Activated CD4-positive, alpha-beta memory T cell treated with anti-CD3 and anti-CD28 coated beads for 36 hours (primary cell): ENCODE results near the gene BTBD18. TPM values are rescaled to one million over a fixed set of nuclear protein-coding genes. Genes with fewer than 3 reads are reported as not detected.

Experiments used
- CTCF ChIA-PET: fragments of 350-600 bp; sonication (Branson Sonifier 250); formaldehyde crosslinking; loops from one replicate; lab custom pipeline; 2021; ENCODE audit warnings: antibody characterized with exemption, inconsistent platforms; lab: Charles Lee
- POLR2A ChIA-PET: fragments of 350-600 bp; sonication (Branson Sonifier 250); formaldehyde crosslinking; loops from one replicate; lab custom pipeline; 2021; ENCODE audit warnings: antibody characterized with exemption; lab: Charles Lee
- DNase-seq: peaks from one replicate; pipeline ENCODE4 v3.0.0-alpha.2; 2020
- H3K27ac Mint-ChIP-seq: one replicate; pipeline ENCODE4 v1.8.0; 2021; ENCODE audit warnings: mixed read lengths
- H3K27me3 Mint-ChIP-seq: one replicate; pipeline ENCODE4 v1.8.0; 2021; ENCODE audit warnings: mixed read lengths
- H3K36me3 Mint-ChIP-seq: one replicate; pipeline ENCODE4 v1.8.0; 2021; ENCODE audit warnings: mixed read lengths
- H3K4me1 Mint-ChIP-seq: one replicate; pipeline ENCODE4 v1.8.0; 2021; ENCODE audit warnings: low read depth, mixed read lengths
- H3K4me3 Mint-ChIP-seq: one replicate; pipeline ENCODE4 v1.8.0; 2021; ENCODE audit warnings: mild to moderate bottlenecking, mixed read lengths
- H3K9me3 Mint-ChIP-seq: one replicate; pipeline ENCODE4 v1.8.0; 2021; ENCODE audit warnings: mixed read lengths
- intact Hi-C: fragments of 100-400 bp; cut with micrococcal nuclease; formaldehyde crosslinking; loops from one replicate; pipeline ENCODE4 v1.15.1; 2023
- total RNA-seq, 2 experiments: library from RNA; stranded (reverse); gene quantifications; one replicate each; pipeline ENCODE4 v1.2.3, GENCODE V29; 2021

The BTBD18 gene
- total RNA-seq, 2 experiments from 2014 or later: not detected

DNA sequence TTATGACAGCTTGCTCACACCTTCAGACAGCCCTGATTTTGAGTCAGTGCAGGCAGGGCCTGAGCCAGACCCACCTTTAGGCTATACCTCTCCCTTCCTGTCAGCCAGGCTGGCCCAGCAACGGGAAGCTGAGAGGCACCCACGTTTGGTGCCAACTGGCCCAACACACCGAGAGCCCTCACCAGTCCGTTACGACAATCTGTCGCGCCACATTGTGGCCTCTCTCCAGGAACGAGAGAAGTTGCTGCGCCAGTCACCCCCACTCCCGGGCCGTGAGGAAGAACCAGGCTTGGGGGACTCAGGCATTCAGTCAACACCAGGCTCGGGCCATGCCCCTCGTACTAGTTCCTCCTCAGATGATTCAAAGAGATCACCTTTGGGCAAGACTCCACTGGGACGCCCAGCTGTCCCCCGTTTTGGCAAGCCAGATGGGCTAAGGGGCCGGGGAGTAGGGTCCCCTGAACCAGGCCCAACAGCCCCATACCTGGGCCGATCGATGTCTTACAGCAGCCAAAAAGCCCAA, 52.7 kb downstream of the BTBD18 start:
- ChIA-PET POLR2A (interaction anchor here (0.8 kb wide), 1 partner anchor 11 kb away, joined by 4 read pairs; no protein-coding TSS in a partner anchor), CTCF (no interaction called here)
- no peaks in the 10 kb centered on the region for H3K9me3 Mint-ChIP-seq
- H3K4me3 Mint-ChIP-seq: no peak overlapping the region
- H3K36me3 Mint-ChIP-seq: peaks cover 37% of the 10 kb centered on the region
- no peak overlapping the region for H3K27ac Mint-ChIP-seq
- no peak for DNase-seq
- no peaks in the 10 kb centered on the region for H3K27me3 Mint-ChIP-seq
- no peaks in the 10 kb centered on the region for H3K4me1 Mint-ChIP-seq
- intact Hi-C loops: no loop called here

Other genes starting within 250 kb of the BTBD18 start
- gene SLC43A1, start 236.1 kb downstream of the BTBD18 start, total RNA-seq: 10 to 100 TPM; 23.1 to 23.3 TPM
- 100 to 1,000 TPM; 131 to 134 TPM for gene TIMM10, start 221.1 kb downstream of the BTBD18 start, total RNA-seq
- gene SMTNL1, start 214.2 kb downstream of the BTBD18 start, total RNA-seq: not detected
- gene UBE2L6, start 184.1 kb downstream of the BTBD18 start, total RNA-seq: 100 to 1,000 TPM; 152 to 162 TPM
- under 1 TPM in 1 of 2 experiments, not detected in 1; 0.43 TPM for gene SERPING1, start 154.1 kb downstream of the BTBD18 start, total RNA-seq
- gene YPEL4, start 101.9 kb downstream of the BTBD18 start, total RNA-seq: under 1 TPM; 0.43 to 0.73 TPM
- 10 to 100 TPM; 13.9 to 15.2 TPM for gene CLP1, start 94.1 kb downstream of the BTBD18 start, total RNA-seq
- gene ZDHHC5, start 83.7 kb downstream of the BTBD18 start, total RNA-seq: 10 to 100 TPM; 56.8 to 65.5 TPM
- 10 to 100 TPM; 12.9 to 14.1 TPM for gene MED19, start 39.6 kb downstream of the BTBD18 start, total RNA-seq
- gene TMX2, start 39.2 kb downstream of the BTBD18 start, total RNA-seq: 10 to 100 TPM; 54.9 to 57.2 TPM
- 100 to 1,000 TPM; 235 to 252 TPM for gene SELENOH, start 10.3 kb downstream of the BTBD18 start, total RNA-seq
- gene CTNND1, start 10.0 kb upstream of the BTBD18 start, total RNA-seq: 1 to 10 TPM; 3.5 to 4.4 TPM